HG03469 (cell line): ENCODE measurements around the gene ZNF385D.
"Not testable (repeated sequence)": the region's sequence is repeated elsewhere in the genome, so short reads cannot be mapped to it uniquely, and the experiment has no call there.

Source experiments
- ATAC-seq: cut with Tn5 transposase; IDR thresholded peaks from one replicate; pipeline ENCODE4 v1.9.1; 2021; ENCODE audit warnings: mild to moderate bottlenecking, moderate library complexity, moderate number of reproducible peaks; ENCODE audit not compliant: unreplicated experiment

ZNF385D gene

DNA sequence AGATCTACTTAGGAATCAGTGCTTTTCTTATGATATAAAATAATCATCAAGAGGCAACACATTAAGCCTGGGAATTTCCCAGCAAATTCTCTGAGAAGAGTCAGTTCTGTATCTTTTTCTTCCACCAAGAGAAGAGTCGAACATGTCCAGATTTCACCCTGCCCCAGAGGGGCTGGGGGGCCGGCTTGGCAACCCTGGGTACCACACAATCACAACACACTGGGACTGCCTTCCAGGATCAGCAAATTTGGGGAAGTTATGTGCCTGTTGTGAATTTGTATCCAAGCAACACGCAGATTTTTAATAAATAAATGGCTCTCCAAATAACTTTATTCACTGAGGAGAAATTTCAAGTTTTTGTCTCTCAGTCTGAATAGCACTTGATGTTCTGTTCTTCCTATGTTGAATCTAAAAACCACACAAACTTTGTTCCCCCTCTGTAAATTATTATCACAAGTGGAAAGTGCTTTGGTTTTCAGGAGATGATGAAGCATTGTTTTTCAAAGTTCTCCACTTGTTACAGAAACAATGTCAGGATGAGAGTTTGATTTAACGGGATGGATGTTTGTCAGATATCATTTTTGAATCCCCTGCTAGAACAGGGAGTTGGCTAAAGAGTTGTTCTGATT is 357.2 kb downstream of the ZNF385D start:
- ATAC-seq = no peak

DNA sequence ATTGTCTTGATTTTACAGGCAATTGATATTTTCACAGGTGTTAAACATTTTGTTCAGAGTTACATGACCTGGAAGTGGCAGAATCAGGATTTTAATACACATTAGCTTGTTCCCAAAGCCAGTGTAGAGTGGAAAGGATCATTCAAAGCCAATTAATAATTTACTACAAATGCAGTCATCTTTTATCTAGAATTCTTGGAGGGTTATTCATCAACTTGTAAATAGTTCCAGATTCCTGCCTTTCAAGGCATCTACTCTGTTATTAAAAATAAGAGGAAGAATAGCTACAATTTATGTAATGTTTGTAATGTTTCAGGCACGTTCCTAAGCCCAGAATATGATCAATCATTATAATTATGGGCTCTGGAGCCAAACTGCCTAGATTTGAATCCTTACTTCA is 358.5 kb downstream of the ZNF385D start:
- ATAC-seq = no peak

DNA sequence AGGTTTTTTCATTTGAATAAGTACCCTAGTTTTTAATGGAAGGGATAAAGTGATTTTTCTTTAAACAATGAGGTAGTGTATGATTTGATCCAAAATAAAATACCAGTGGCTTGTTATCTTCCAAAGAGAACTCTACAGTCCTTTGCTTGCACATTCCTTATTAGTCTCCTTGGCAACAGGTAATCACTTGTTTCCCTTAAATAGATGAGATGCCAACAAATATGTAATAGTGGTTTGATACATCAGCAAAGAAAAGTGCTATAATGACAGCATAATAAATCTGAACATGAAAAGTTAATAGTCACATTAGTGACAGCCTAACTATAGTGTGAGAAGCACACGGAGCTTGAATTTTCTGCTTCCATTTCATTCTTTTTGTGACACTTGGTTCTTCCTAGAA is 360.2 kb downstream of the ZNF385D start:
- no peak for ATAC-seq

DNA sequence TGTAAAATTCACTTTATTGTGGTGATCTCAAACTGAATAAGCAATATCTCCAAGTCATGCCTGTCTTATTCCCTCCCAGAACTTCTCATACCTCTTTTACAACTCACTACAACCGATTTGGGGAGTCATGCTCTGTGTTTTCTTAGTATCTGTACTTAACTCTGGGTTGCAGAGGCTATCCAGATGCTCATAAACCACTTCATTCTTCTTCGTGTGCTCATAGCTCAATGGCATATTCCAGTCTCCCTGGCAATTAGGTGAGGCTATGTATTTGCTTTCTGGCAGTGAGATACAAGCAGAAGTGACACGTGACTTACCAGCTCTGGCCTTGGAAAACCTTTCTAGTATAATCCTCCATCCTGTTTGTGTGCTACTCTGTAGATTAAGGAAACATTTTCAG is 360.9 kb downstream of the ZNF385D start:
- no peak for ATAC-seq

DNA sequence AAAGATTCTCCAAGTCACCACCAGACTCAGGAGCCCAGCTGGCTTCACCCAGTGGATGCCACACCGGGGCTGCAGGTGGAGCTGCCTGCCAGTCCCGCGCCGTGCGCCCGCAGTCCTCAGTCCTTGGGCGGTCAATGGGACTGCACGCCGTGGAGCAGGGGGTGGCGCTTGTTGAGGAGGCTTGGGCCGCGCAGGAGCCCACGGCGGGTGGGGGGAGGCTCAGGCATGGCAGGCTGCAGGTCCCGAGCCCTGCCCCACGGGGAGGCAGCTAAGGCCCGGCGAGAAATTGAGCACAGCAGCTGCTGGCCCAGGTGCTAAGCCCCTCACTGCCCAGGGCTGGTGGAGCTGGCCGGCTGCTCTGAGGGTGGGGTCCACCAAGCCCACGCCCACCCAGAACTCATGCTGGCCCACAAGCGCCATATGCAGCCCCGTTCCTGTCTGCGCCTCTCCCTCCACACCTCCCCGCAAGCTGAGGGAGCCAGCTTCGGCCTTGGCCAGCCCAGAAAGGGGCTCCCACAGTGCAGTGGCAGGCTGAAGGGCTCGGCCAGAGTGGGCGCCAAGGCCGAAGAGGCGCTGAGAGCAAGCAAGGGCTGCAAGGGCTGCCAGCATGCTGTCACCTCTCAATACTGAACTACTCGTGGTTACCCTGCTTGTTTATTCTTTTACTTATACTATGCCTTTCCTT is 363.7 kb downstream of the ZNF385D start:
- ATAC-seq = not testable (repeated sequence)

DNA sequence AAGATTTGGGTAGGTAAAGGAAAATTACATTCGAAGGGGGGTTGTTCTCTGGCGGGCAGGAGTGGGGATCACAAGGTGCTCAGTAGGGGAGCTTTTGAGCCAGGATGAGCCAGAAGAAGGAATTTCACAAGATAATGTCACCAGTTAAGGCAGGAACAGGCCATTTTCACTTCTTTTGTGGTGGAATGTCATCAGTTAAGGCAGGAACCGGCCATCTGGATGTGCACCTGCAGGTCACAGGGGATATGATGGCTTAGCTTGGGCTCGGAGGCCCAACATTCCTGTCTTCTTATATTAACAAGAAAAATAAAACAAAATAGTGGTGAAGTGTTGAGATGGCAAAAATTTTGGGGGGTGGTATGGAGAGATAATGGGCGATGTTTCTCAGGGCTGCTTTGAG is 373.0 kb downstream of the ZNF385D start:
- ATAC-seq = not testable (repeated sequence)

DNA sequence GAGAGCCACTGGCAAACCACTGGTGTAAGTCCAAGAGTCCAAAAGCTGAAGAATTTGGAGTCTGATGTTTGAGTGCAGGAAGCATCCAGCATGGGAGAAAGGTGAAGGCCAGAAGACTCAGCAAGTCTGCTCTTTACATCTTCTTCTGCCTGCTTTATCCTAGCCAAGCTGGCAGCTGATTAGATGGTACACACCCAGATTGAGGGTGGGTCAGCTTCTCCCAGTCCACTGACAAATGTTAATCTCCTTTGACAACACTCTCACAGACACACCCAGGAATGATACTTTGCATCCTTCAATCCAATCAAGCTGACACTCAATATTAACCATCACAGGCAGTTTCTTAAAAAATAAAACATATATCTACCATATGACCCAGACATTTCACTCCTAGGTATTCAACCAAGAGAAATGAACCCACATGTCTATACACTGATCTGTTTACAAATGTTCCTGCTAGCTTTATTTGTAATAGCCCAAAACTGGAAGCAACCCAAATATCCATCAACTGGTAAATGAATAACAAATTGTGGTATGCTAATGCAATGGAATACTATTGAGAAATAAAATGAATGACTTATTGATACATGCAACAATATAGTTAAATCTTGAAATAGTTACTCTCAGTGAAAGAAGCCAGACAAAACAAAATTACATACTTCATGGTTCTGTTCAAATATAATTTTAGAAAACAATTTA is 373.8 kb downstream of the ZNF385D start:
- no peak for ATAC-seq

DNA sequence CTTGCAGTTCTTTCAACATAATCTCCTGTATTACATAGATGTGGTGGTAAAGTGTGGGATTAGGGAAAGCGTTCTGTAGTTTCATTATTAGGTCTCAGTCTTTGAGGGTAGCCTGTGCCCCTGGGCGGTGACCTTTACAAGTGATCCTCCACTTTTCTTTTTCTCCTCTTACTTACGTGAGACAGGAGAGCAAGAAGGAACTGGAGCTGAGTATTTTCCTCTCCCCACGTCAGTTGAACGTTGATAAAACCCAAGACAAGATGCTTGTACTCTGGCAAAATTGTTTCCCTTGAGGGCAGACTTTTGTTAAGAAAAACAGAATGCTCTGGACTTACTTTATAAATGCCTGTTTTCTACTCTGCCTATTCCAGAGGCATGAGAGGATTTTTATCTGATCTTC is 378.7 kb downstream of the ZNF385D start:
- ATAC-seq = no peak
